K562 (cell line): ENCODE data around the gene ZNF835.

ENCODE experiments used
- BRD4 ChIP-seq: fragments of 200-600 bp; sonication (generic); IDR thresholded peaks from 2 replicates; pipeline ENCODE4 v1.6.1; 2017; ENCODE audit warnings: inconsistent platforms
- CEBPB ChIP-seq: fragments of 450-650 bp; IDR thresholded peaks from 2 replicates; pipeline ENCODE4 v1.6.1; 2016; ENCODE audit warnings: missing genetic modification characterization, missing compliant biosample characterization
- CHD1 ChIP-seq: fragments of 200-600 bp; sonication (generic); IDR thresholded peaks from one replicate; pipeline ENCODE4 v1.6.1; 2012; ENCODE audit warnings: mild to moderate bottlenecking, moderate library complexity, low read length, inconsistent platforms
- NR1H2 ChIP-seq: sonication (generic); formaldehyde crosslinking; IDR thresholded peaks from 2 replicates; pipeline ENCODE4 v1.4.0; 2020; ENCODE audit warnings: mild to moderate bottlenecking, missing genetic modification reagents
- POLR2AphosphoS5 ChIP-seq: IDR thresholded peaks from 2 replicates; pipeline ENCODE4 v1.6.1; 2011; ENCODE audit warnings: mild to moderate bottlenecking, low read depth, low read length, moderate library complexity; ENCODE audit not compliant: control insufficient read depth, insufficient read depth
- SRSF1 ChIP-seq: fragments of 200-400 bp; formaldehyde crosslinking; IDR thresholded peaks from 2 replicates; pipeline ENCODE4 v1.6.1; 2017; ENCODE audit warnings: mild to moderate bottlenecking, low read depth, low read length, moderate library complexity
- TAF7 ChIP-seq: fragments of 450-650 bp; IDR thresholded peaks from 2 replicates; pipeline ENCODE4 v1.6.1; 2016; ENCODE audit warnings: missing genetic modification characterization, missing compliant biosample characterization
- YY1 ChIP-seq, 3 experiments: IDR thresholded peaks; 2 replicates each; pipeline ENCODE4 v1.6.1; 2011; ENCODE audit warnings: low read length in 2 of 3, mild to moderate bottlenecking in 2 of 3, moderate library complexity in 2 of 3, borderline replicate concordance in 1 of 3, control low read depth in 1 of 3, low read depth in 1 of 3; ENCODE audit not compliant: insufficient read depth in 3 of 3, insufficient replicate concordance in 2 of 3, control insufficient read depth in 1 of 3, insufficient read length in 1 of 3; ENCODE audit errors: extremely low read depth in 1 of 3
- ZNF121 ChIP-seq: sonication (generic); formaldehyde crosslinking; conservative IDR thresholded peaks from 2 replicates; pipeline ENCODE4 v1.8.0; 2022; ENCODE audit warnings: missing genetic modification reagents
- TF ChIP-seq, protein P1 (sequence below), 3 experiments: IDR thresholded peaks in 2 of 3; conservative IDR thresholded peaks in 1 of 3; 2 replicates each; pipeline ENCODE4 v1.5.1; 2011 to 2012; ENCODE audit warnings: low read length in 3 of 3, mild to moderate bottlenecking in 3 of 3, control low read depth in 2 of 3, improper control_type of control experiment in 1 of 3, inconsistent platforms in 1 of 3, low read depth in 1 of 3, mixed read lengths in 1 of 3, moderate library complexity in 1 of 3; ENCODE audit not compliant: insufficient read depth in 2 of 3

DNA sequence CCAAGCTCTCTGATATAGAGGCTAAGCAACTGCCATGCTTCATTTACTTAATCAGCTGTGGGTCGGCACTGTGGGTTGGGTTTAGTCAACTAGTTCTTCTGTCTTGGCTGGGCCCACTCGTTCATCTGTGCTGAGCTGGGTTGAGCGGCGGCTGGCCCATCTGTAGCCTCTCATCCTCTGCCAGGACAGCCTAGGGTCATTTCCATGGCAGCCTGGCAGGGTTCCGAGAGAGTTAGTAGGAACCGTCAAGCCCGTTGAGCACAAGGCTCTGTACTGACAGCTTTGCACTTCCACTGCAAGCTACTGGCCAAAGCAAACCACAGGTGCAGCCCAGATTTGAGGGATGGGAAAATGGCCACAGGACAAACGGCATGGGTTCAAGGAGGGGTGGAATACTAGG, 6.6 kb upstream of the ZNF835 start:
- TF ChIP-seq CEBPB (no peak), SRSF1 (no peak), POLR2AphosphoS5 (no peak), TAF7 (no peak), BRD4 (no peak), ZNF121 (CRISPR knock-in tag) (no peak), CHD1 (no peak), NR1H2 (CRISPR knock-in tag) (no peak), YY1 (IDR thresholded peaks at IDR 0.05; ENCODE audit: borderline replicate concordance in 1 of 3, control insufficient read depth in 1 of 3, extremely low read depth in 1 of 3, insufficient read depth in 3 of 3, insufficient read length in 1 of 3, insufficient replicate concordance in 2 of 3, low read depth in 1 of 3, low read length in 2 of 3) (no peak)
- TF ChIP-seq, protein P1, sequence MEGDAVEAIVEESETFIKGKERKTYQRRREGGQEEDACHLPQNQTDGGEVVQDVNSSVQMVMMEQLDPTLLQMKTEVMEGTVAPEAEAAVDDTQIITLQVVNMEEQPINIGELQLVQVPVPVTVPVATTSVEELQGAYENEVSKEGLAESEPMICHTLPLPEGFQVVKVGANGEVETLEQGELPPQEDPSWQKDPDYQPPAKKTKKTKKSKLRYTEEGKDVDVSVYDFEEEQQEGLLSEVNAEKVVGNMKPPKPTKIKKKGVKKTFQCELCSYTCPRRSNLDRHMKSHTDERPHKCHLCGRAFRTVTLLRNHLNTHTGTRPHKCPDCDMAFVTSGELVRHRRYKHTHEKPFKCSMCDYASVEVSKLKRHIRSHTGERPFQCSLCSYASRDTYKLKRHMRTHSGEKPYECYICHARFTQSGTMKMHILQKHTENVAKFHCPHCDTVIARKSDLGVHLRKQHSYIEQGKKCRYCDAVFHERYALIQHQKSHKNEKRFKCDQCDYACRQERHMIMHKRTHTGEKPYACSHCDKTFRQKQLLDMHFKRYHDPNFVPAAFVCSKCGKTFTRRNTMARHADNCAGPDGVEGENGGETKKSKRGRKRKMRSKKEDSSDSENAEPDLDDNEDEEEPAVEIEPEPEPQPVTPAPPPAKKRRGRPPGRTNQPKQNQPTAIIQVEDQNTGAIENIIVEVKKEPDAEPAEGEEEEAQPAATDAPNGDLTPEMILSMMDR (IDR thresholded peaks at IDR 0.05 in 2 of 3, conservative IDR thresholded peaks at IDR 0.05 in 1 of 3; ENCODE audit: insufficient read depth in 2 of 3, low read depth in 1 of 3, low read length in 3 of 3), result no peak
